Duodenal mucosa (tissue), 2 donors: ENCODE measurements around the gene SCYGR1.

Experiments used
- H3K27ac ChIP-seq: one replicate; pipeline ENCODE4 v1.7.0; 2013; ENCODE audit warnings: low read depth, low read length
- H3K27me3 ChIP-seq, 2 donors: one replicate each; pipeline ENCODE4 v1.7.0; 2013; ENCODE audit warnings: low read length in 2 of 2, control low read depth in 1 of 2; ENCODE audit not compliant: insufficient read depth in 2 of 2, control insufficient read depth in 1 of 2
- H3K36me3 ChIP-seq, 2 donors: one replicate each; pipeline ENCODE4 v1.7.0; 2013; ENCODE audit warnings: low read length in 2 of 2, control low read depth in 1 of 2; ENCODE audit not compliant: insufficient read depth in 2 of 2, control insufficient read depth in 1 of 2
- H3K4me1 ChIP-seq, 2 donors: one replicate each; pipeline ENCODE4 v1.7.0; 2013; ENCODE audit warnings: low read length in 2 of 2, control low read depth in 1 of 2; ENCODE audit not compliant: insufficient read depth in 2 of 2, control insufficient read depth in 1 of 2
- H3K4me3 ChIP-seq, 2 donors: one replicate each; pipeline ENCODE4 v1.7.0; 2013; ENCODE audit warnings: low read length in 2 of 2, low read depth in 1 of 2
- H3K9ac ChIP-seq, 2 donors: one replicate each; pipeline ENCODE4 v1.7.0; 2013; ENCODE audit warnings: low read length in 2 of 2, low read depth in 1 of 2
- H3K9me3 ChIP-seq, 2 donors: one replicate each; pipeline ENCODE4 v1.7.0; 2013; ENCODE audit warnings: low read length in 2 of 2, control low read depth in 1 of 2; ENCODE audit not compliant: control insufficient read depth in 1 of 2

The SCYGR1 gene

DNA sequence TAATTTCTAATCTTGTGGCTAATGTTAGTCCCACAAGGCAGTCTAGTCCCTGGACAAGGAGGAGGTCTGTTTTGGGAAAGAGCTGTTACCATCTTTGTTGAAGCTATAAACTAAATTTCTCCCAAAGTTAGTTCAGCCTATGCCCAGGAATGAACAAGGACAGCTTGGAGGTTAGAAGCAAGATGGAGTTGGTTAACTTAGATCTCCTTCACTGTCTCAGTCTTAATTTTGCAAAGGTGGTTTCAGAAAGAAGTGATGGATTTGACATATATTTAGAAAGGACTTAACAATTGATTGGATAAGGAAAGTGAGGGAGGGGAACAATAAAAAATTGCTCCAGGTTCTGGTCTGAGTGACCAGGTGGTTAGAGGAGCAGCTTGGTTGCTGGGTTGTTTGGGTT lies 14.6 kb upstream of the SCYGR1 start:
- H3K4me1 ChIP-seq, result peaks cover 38 to 41% of the 10 kb centered on the region in 2 donors
- H3K27me3 ChIP-seq, result no peaks in the 10 kb centered on the region
- no peaks in the 10 kb centered on the region for H3K9me3 ChIP-seq
- H3K4me3 ChIP-seq, result no peak overlapping the region
- no peak overlapping the region for H3K9ac ChIP-seq
- no peaks in the 10 kb centered on the region for H3K36me3 ChIP-seq
- no peak overlapping the region for H3K27ac ChIP-seq

DNA sequence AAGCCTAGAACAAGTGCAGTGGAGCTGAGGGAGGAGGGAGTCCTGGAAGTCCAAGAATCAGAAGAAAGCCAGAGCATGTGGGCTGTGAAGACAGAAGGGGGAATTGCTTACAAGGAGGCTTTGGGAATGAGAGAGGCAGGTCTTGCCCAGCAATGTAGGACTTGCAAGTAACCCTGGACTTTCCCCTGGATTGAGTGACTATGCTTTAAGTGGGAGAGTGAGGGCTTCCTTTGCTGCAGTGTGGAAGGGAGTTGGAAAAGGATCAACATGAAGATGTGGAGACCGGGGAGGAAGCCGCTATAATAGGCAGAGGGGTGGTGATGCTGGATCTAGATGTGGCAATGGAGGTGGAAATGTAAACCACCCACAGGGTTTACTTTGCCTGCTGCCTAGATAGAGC lies 13.8 kb upstream of the SCYGR1 start:
- Histone ChIP-seq H3K27ac (no peak overlapping the region), H3K27me3 (no peaks in the 10 kb centered on the region), H3K9ac (no peak overlapping the region), H3K4me1 (peaks cover 36 to 38% of the 10 kb centered on the region in 2 donors), H3K36me3 (no peaks in the 10 kb centered on the region), H3K9me3 (no peaks in the 10 kb centered on the region), H3K4me3 (no peak overlapping the region)

DNA sequence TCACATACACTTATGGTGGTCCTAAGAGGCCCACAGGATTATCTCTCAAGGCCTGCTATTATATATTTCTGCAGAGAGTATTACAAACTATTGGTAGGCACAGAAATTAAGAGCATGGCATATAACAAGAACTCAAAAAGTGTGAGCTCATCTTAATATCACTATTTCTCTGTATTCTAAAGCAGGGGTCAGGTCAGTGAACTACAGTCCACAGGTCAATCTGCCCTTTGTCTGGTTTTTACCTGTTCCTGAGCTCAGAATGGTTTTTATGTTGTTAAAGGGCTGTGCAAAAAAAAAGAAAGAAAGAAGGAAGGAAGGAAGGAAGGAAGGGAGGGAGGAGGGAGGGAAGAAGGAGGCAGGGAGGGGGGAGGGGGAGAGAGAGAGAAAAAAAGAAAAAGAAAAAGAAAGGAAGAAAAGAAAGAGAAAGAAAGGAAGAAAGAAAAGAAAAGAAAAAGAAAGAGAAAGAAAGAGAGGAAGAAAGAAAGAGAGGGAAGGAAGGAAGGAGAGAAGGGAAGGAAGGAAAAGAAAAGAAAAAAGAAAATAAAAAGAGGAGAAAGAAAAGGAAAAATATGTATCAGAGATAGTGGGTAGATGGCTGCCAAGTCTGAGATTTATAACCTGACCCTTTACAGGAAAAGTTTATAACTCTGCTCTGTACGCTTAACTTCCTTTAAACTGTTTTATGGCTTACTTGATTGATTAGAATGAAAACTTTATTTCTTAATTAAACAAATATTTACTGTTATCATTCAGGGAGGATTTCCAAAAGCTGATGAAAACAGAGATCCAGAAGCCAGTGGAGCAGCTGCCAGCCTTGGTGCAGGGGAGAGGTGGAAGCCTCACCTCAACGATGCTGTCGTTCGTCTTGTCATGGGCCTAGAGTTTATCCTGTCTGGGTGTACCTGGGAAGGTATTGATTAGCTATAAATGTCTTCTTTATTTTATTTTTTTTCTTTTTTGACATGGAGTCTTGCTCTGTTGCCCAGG lies 11.2 kb upstream of the SCYGR1 start:
- Histone ChIP-seq H3K27me3 (no peaks in the 10 kb centered on the region), H3K4me1 (peaks cover 28 to 36% of the 10 kb centered on the region in 2 donors), H3K9ac (no peak overlapping the region), H3K9me3 (no peaks in the 10 kb centered on the region), H3K27ac (no peak overlapping the region), H3K4me3 (no peak overlapping the region), H3K36me3 (no peaks in the 10 kb centered on the region)

DNA sequence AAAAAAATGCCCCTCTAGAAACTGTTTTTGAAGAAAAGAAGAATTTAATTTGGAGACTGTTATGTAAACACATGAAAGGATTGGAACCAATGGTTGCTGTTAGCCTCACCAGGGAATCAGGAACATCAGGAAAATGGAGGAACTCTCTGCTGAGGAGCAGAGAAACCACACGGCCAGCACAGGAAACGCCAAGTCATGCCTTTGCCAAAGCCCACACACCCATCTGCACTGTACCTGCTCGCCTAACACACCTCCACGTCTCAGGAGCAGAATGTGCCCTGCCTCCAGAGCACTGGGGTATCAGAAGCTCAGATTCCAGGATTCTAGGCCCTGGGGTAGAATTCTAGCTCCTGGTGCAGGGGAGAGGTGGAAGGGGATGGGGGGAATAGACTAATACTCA lies 9.8 kb upstream of the SCYGR1 start:
- Histone ChIP-seq H3K9me3 (no peaks in the 10 kb centered on the region), H3K27ac (no peak overlapping the region), H3K4me3 (no peak overlapping the region), H3K36me3 (no peaks in the 10 kb centered on the region), H3K27me3 (no peaks in the 10 kb centered on the region), H3K4me1 (peaks cover 28 to 36% of the 10 kb centered on the region in 2 donors), H3K9ac (no peak overlapping the region)

DNA sequence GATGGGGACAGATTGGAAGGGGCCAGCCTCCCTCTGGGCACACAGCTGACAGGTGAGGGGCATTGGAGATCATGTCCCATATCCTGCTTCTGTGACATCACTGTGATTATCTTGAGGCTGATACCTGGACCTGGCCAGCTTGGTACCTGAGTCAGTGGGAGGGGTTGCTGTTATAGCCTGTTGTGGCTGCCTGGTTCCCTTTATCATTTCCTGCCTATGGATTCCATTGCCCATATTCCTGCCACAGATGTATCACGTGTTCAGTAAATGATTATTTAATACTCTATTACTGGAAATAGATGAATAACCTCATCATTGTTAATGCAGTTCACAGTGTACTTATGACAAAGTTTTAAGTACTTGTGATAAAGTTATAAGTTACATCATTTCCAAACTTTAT lies 7.8 kb upstream of the SCYGR1 start:
- Histone ChIP-seq H3K27me3 (no peaks in the 10 kb centered on the region), H3K9ac (peak overlapping the region in 1 of 2 donors; percentile 24), H3K9me3 (no peaks in the 10 kb centered on the region), H3K4me3 (no peak overlapping the region), H3K4me1 (peaks cover 20 to 32% of the 10 kb centered on the region in 2 donors), H3K36me3 (no peaks in the 10 kb centered on the region), H3K27ac (peak overlapping the region; percentile 53)

DNA sequence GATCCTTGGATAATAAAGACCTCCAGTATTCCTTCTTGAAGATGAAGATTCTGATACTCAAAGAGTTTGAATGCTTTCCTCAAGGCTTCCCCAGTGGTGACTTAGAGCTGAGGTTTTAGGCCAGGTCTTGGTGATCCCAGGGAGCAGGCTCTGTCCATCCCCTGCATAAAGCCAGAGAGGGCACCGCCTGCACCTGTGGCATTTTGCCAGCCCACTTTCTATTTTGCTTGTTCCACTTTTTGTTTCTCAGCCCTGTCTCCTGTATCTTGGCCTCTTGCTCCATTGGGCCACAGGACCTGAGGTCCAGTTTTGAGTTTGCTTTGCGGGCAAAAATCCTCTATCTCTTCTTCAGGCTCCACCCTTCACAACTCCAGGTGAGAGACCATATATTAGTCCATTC lies 6.7 kb upstream of the SCYGR1 start:
- H3K27me3 ChIP-seq, result no peaks in the 10 kb centered on the region
- no peaks in the 10 kb centered on the region for H3K9me3 ChIP-seq
- H3K4me1 ChIP-seq, result peaks cover 17 to 32% of the 10 kb centered on the region in 2 donors
- no peaks in the 10 kb centered on the region for H3K36me3 ChIP-seq
- H3K9ac ChIP-seq, result no peak overlapping the region
- H3K27ac ChIP-seq, result no peak overlapping the region
- H3K4me3 ChIP-seq, result no peak overlapping the region

DNA sequence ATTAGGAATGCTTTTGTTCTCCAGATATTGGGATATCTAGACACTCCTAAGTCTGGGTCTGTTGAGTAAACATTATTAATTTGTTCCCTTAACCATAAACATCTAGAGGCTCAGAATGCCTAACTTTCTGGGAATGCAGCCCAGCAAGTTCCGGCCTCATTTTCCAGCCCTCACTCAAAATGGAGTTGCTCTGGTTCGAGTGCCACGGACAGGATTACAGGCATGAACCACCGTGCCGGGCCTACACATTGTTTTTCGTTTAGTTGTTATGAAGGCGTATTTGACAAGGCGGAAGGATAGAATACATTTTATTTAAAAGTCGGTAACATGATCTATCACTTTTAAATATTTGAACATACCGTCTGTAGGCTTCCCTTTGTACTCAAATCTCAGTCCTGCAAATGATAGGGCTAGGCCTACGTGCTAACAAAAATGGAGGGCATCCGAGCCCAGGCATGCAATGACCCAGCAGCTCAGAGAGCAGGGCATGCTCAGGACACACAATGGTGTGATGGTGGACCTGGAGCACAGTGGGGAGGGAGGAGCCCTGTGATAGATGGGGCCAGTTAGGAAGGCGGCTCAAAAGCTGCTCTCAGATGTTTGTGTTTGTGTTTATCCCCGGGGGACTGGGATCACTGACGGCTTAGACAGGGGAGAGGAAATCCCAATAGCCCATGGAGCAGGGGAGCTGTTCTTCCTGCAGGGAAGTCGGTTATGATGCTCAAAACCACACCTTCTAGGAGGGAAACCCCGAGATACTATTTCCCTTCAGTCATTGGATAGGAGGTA lies 2.9 kb upstream of the SCYGR1 start:
- peaks cover 0 to 13% of the 10 kb centered on the region in 2 donors for H3K4me1 ChIP-seq
- no peaks in the 10 kb centered on the region for H3K9me3 ChIP-seq
- no peak overlapping the region for H3K9ac ChIP-seq
- no peaks in the 10 kb centered on the region for H3K36me3 ChIP-seq
- no peak overlapping the region for H3K4me3 ChIP-seq
- H3K27ac ChIP-seq, result no peak overlapping the region
- no peaks in the 10 kb centered on the region for H3K27me3 ChIP-seq

DNA sequence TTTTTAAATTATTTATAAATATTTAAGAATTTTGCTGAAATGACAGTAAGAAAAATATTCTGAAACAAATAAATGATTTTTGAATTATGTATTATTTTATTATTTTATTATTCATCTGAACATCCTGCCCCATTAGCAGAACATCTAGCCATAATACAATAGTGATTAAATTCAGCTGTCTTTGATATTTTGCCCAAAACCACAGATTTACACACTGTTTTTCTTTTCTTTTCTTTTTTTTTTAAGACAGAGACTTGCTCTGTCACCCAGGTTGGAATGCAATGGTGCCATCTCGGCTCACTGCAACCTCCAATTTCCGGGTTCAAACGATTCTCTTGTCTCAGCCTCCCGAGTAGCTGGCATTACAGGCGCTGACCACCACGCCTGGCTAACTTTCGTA lies 1.9 kb upstream of the SCYGR1 start:
- H3K36me3 ChIP-seq, result no peaks in the 10 kb centered on the region
- H3K27me3 ChIP-seq, result no peaks in the 10 kb centered on the region
- no peak overlapping the region for H3K27ac ChIP-seq
- H3K9ac ChIP-seq, result no peak overlapping the region
- peaks cover 5 to 9% of the 10 kb centered on the region in 2 donors for H3K4me1 ChIP-seq
- H3K9me3 ChIP-seq, result no peaks in the 10 kb centered on the region
- no peak overlapping the region for H3K4me3 ChIP-seq

DNA sequence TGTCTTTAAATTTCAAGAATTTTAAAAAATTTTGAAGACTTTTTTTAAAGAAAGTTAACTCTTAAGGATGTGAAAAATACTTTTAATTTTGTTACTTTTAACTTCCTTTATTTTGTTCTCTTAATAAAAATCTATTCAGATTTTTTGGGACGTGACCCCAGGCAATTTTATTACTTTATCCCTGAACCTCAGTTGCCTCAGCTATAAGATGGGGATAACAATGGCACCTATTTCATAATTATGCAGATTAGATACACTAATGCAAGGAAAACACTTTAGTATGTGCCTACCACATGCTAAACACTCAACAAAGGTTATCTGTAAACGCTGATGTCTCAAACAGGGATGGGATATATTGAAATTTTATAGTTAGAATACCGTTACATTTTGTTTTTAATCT lies 1.5 kb upstream of the SCYGR1 start:
- H3K27me3 ChIP-seq, result no peaks in the 10 kb centered on the region
- H3K9me3 ChIP-seq, result no peaks in the 10 kb centered on the region
- H3K9ac ChIP-seq, result no peak overlapping the region
- no peak overlapping the region for H3K27ac ChIP-seq
- H3K4me1 ChIP-seq, result peaks cover 5 to 8% of the 10 kb centered on the region in 2 donors
- no peaks in the 10 kb centered on the region for H3K36me3 ChIP-seq
- H3K4me3 ChIP-seq, result no peak overlapping the region

DNA sequence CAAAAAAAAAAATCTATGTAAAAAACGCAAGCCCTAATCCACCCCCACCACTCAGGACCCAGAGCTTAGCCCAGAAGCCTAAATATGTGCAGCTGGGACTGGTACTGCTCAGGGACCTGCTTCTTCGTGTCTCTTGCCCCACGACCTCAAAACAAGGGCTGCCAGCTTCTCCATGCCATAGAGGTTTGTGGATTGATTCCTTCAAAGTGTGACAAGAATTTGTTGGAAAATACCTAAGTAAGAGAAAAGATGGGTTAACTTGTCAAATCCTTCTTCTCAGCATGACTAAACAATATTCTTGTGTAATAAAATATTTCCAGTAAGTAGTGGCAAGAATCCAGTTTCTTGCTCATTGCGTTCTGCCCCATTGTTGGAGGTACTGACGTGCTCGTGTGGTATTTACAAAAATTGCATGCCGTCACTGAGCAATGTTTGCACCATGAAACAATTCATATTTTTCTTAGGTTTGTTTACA lies 825 bp upstream of the SCYGR1 start:
- no peak overlapping the region for H3K4me3 ChIP-seq
- H3K27ac ChIP-seq, result no peak overlapping the region
- H3K9ac ChIP-seq, result no peak overlapping the region

More for the DNA sequence above, 825 bp upstream of the SCYGR1 start:
- no peaks in the 10 kb centered on the region for H3K36me3 ChIP-seq
- no peaks in the 10 kb centered on the region for H3K27me3 ChIP-seq
- H3K4me1 ChIP-seq, result peaks cover 10 to 14% of the 10 kb centered on the region in 2 donors
- H3K9me3 ChIP-seq, result no peaks in the 10 kb centered on the region
